GM10847 (cell line): ENCODE measurements around the gene TOP1.

Experiments used
- POLR2A ChIP-seq: IDR thresholded peaks from 2 replicates; pipeline ENCODE4 v1.6.1; 2011; ENCODE audit not compliant: insufficient read length; ENCODE audit errors: extremely low read depth

Gene TOP1

GRCh38 chr20:41086402-41087324 is 58.0 kb downstream of the TOP1 start:
- TF ChIP-seq POLR2A, result no peak

GRCh38 chr20:41087325-41087685 is 58.7 kb downstream of the TOP1 start:
- TF ChIP-seq POLR2A, result no peak

- no peak for TF ChIP-seq POLR2A
Measured at GRCh38 chr20:41087777-41088176, 59.2 kb downstream of the TOP1 start.

GRCh38 chr20:41089555-41089954 is 60.9 kb downstream of the TOP1 start:
- no peak for TF ChIP-seq POLR2A

GRCh38 chr20:41091927-41092326 is 63.3 kb downstream of the TOP1 start:
- no peak for TF ChIP-seq POLR2A

DNA sequence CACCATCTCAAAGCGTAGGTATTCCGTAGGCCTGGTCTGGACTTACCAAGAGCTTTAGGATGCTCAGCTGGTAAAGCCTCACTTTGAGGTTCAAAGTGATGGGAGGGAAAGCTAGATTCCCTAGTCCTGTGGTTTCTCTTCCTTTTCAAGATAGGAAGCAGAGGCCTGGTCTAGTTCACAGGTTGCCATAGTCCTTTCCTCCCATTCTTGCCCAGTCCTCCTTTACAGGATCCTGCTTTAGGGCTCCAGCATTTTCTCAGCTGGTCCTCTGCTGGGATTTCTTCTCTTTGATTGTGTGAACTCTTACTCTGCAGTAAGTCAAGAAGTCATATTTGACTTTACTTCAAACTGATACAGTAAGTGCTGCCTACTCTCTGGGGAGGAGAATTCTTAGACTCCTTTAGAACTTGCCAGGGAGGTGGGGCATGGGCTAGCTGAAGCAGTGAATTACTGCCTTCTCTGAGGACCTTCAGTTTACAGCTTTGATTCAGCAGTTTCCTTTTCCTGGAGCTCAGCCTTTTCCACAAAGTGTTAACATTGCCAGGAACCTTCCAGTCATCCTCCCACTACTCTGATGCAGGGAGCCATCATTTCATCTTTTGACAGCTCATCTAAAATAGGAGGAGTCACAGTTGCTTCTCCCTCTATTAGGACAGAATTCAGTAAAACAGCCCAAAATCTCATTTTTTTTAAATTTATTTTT is 65.9 kb downstream of the TOP1 start:
- TF ChIP-seq POLR2A, result no peak

GRCh38 chr20:41095110-41095969 is 66.7 kb downstream of the TOP1 start:
- TF ChIP-seq POLR2A, result no peak

DNA sequence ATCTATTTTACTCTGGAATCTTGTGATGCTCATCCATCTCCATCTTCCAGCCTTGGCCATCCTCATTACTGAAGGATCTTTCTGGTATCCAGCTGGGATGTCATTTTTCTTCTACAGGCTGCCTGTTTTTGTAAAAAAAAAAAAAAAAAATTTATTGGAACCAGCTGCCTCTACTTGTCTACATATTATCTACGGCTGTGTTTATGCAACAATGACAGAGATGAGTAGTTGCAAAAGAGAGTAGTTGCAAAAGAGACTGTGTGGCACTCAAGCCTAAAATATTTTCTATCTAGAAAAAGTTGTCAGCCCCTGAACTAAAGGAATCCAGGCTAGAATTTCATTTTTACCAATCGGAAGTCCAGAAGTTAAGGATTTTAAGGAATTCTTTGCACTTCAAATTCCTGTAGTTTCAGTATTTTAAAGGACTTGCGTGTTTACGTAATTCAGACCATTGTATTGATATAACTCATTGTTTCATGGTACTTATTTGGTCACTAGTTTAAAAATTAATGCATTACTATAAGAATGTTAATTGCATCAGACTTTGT is 70.2 kb downstream of the TOP1 start:
- TF ChIP-seq POLR2A, result no peak

GRCh38 chr20:41100001-41100480 is 71.4 kb downstream of the TOP1 start:
- TF ChIP-seq POLR2A, result no peak

- no peak for TF ChIP-seq POLR2A
Measured at GRCh38 chr20:41101660-41102059, 73.0 kb downstream of the TOP1 start.

- TF ChIP-seq POLR2A, result no peak
Measured at GRCh38 chr20:41108531-41108930, 79.9 kb downstream of the TOP1 start.

GRCh38 chr20:41110012-41110411 is 81.4 kb downstream of the TOP1 start:
- TF ChIP-seq POLR2A, result no peak

DNA sequence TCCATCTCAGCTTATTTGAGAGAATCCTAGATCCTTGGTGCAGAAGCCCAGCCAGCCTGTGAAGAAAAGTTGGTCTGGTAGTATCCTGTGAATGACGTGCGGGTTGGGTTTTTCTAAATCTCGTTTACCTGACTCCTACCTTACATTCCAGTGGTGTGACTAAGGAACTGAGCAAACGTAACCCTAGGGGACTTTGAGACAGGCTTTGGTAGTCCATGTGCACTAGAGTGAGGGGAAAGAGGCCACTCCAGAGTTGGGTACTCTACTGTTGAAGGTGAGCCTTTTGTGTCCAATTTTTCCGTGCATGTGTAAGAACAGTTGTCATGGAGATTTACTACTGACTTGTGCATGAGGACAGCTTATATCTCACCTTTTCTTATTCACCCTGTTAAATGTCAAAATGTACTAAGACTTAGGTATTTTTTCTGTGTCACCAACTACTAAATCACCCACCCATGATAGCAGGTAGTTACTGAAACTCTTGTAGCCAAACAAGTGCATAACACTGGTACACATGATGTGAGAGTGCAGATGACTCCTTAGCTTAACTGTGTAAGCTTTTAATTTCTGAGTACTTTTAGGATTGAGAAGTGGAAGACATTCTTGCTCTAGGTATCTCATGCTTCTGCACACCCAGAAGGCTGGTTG is 82.4 kb downstream of the TOP1 start:
- TF ChIP-seq POLR2A, result no peak

GRCh38 chr20:41111578-41111951 is 82.9 kb downstream of the TOP1 start:
- TF ChIP-seq POLR2A, result no peak

DNA sequence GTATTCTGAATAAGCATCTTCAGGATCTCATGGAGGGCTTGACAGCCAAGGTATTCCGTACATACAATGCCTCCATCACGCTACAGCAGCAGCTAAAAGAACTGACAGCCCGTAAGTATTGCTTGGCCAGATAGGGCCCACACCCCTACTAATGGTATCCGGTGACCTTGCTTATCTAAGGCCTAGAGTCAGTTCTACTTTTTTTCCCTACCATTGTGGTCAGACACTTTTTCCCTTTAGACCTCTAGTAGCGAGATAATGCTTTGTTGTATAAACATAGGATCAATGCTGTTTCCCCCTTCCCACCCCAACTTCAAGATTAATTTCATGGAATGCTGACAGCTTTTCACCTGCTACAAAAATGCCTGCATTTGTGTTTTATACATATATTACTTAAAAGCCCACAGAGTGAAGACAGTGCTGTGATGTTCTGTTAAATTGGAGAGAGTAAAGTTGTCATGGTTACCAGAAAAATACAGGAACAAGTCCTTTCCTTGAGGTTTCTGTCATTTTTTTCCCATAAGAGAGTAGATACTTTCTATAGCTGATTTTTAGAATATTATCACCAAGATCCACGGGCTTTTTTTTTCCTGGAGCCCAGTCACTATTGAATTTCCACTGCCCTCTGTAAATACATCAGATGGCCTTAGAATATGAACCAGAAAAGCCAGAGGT is 87.8 kb downstream of the TOP1 start:
- no peak for TF ChIP-seq POLR2A

GRCh38 chr20:41118632-41119031 is 90.0 kb downstream of the TOP1 start:
- TF ChIP-seq POLR2A, result no peak
